Progenitor cell of endocrine pancreas (in vitro differentiated cells): ENCODE measurements around the gene WDFY3. TPM values are rescaled to one million over a fixed set of nuclear protein-coding genes. Genes with fewer than 3 reads are reported as not detected.

Experiments used
- DNase-seq: peaks from one replicate; pipeline ENCODE4 v3.0.0; 2021; ENCODE audit warnings: low spot score; ENCODE audit not compliant: unreplicated experiment
- H3K27ac Mint-ChIP-seq: 2 replicates; pipeline ENCODE4 v1.8.0; 2021; ENCODE audit warnings: mild to moderate bottlenecking, moderate library complexity, mixed read lengths
- H3K27me3 Mint-ChIP-seq: 2 replicates; pipeline ENCODE4 v1.8.0; 2021; ENCODE audit warnings: mixed read lengths
- H3K36me3 Mint-ChIP-seq: 2 replicates; pipeline ENCODE4 v1.8.0; 2022; ENCODE audit warnings: mixed read lengths; ENCODE audit not compliant: insufficient read depth
- H3K4me1 Mint-ChIP-seq: 2 replicates; pipeline ENCODE4 v1.8.0; 2021; ENCODE audit warnings: low read depth, mixed read lengths
- H3K4me3 Mint-ChIP-seq: 2 replicates; pipeline ENCODE4 v1.8.0; 2021; ENCODE audit warnings: low read depth, mild to moderate bottlenecking, moderate library complexity, mixed read lengths
- H3K9me3 Mint-ChIP-seq: 2 replicates; pipeline ENCODE4 v1.8.0; 2021; ENCODE audit warnings: low read depth, mixed read lengths
- CTCF ChIP-seq: fragments of 200-600 bp; sonication (generic); IDR thresholded peaks from one replicate; pipeline ENCODE4 v1.5.0; 2021; ENCODE audit warnings: antibody characterized with exemption, mild to moderate bottlenecking; ENCODE audit not compliant: unreplicated experiment
- total RNA-seq: library from RNA; stranded (reverse); gene quantifications from 2 replicates; pipeline ENCODE4 v1.2.1, GENCODE V29; 2021

The WDFY3 gene
- total RNA-seq, 1 donor from 2014 or later, result 115 TPM

- no peak overlapping the region for H3K4me3 Mint-ChIP-seq
- DNase-seq, result no peak
- no peak overlapping the region for H3K27ac Mint-ChIP-seq
- H3K9me3 Mint-ChIP-seq, result no peaks in the 10 kb centered on the region
- H3K27me3 Mint-ChIP-seq, result no peaks in the 10 kb centered on the region
- peak; percentile 73 for TF ChIP-seq CTCF
- no peaks in the 10 kb centered on the region for H3K4me1 Mint-ChIP-seq
- H3K36me3 Mint-ChIP-seq, result peaks cover 27% of the 10 kb centered on the region
These were observed 216.1 kb downstream of the WDFY3 start for GRCh38 chr4:84750260-84750959.

- no peaks in the 10 kb centered on the region for H3K9me3 Mint-ChIP-seq
- no peaks in the 10 kb centered on the region for H3K27me3 Mint-ChIP-seq
- no peak overlapping the region for H3K4me3 Mint-ChIP-seq
- DNase-seq, result no peak
- H3K36me3 Mint-ChIP-seq, result peaks cover 27% of the 10 kb centered on the region
- no peaks in the 10 kb centered on the region for H3K4me1 Mint-ChIP-seq
- no peak overlapping the region for H3K27ac Mint-ChIP-seq
- TF ChIP-seq CTCF, result no peak
These were observed 226.4 kb downstream of the WDFY3 start for GRCh38 chr4:84740057-84740456.

- H3K36me3 Mint-ChIP-seq, result peaks cover 26% of the 10 kb centered on the region
- H3K4me3 Mint-ChIP-seq, result no peak overlapping the region
- no peak for TF ChIP-seq CTCF
- no peak for DNase-seq
- H3K27ac Mint-ChIP-seq, result no peak overlapping the region
- no peaks in the 10 kb centered on the region for H3K27me3 Mint-ChIP-seq
- H3K4me1 Mint-ChIP-seq, result no peaks in the 10 kb centered on the region
- no peaks in the 10 kb centered on the region for H3K9me3 Mint-ChIP-seq
These were observed 227.9 kb downstream of the WDFY3 start for GRCh38 chr4:84738622-84739021.

GRCh38 chr4:84737656-84738055 is 228.8 kb downstream of the WDFY3 start:
- Mint-ChIP-seq H3K4me1 (no peaks in the 10 kb centered on the region), H3K9me3 (no peaks in the 10 kb centered on the region), H3K27ac (no peak overlapping the region), H3K27me3 (no peaks in the 10 kb centered on the region), H3K36me3 (peaks cover 25% of the 10 kb centered on the region), H3K4me3 (no peak overlapping the region)
- no peak for DNase-seq
- no peak for TF ChIP-seq CTCF

GRCh38 chr4:84734037-84734436 is 232.5 kb downstream of the WDFY3 start:
- DNase-seq, result no peak
- Mint-ChIP-seq H3K4me1 (no peaks in the 10 kb centered on the region), H3K4me3 (no peak overlapping the region), H3K27me3 (no peaks in the 10 kb centered on the region), H3K36me3 (peaks cover 28% of the 10 kb centered on the region), H3K9me3 (no peaks in the 10 kb centered on the region), H3K27ac (no peak overlapping the region)
- no peak for TF ChIP-seq CTCF
